H1 (cell line): ENCODE data around the gene LRP1-AS. TPM values are rescaled to one million over a fixed set of nuclear protein-coding genes. Genes with fewer than 3 reads are reported as not detected.

Source experiments
- CTCF ChIA-PET: fragments of 300-600 bp; sonication (Branson Sonifier 250); formaldehyde crosslinking; loops from one replicate; lab custom pipeline; 2021; ENCODE audit not compliant: partially characterized antibody; lab: Charles Lee
- POLR2A ChIA-PET: fragments of 300-600 bp; sonication (Branson Sonifier 250); formaldehyde crosslinking; loops from one replicate; lab custom pipeline; 2021; ENCODE audit warnings: inconsistent platforms; ENCODE audit not compliant: partially characterized antibody; lab: Charles Lee
- DNase-seq, 2 experiments: peaks; one replicate each; pipeline versions ENCODE4 v3.0.0 to v3.0.0-alpha.2; 2010 to 2022; ENCODE audit warnings: low spot score in 2 of 2, low read depth in 1 of 2, mixed read lengths in 1 of 2
- FAIRE-seq: peaks from 2 replicates; lab custom pipeline; 2011; peaks lifted over from hg19 to GRCh38; lab: Jason Lieb, UNC
- H2AFZ ChIP-seq: 2 replicates; pipeline ENCODE4 v1.8.1; 2012; ENCODE audit warnings: low read length, inconsistent platforms
- H2AK5ac ChIP-seq: 2 replicates; pipeline ENCODE4 v1.6.1; 2013; ENCODE audit warnings: low read depth, low read length
- H2BK120ac ChIP-seq: replicated peaks from 2 replicates; pipeline ENCODE3; 2013; ENCODE audit warnings: low read depth, low read length, inconsistent platforms
- H2BK12ac ChIP-seq: 2 replicates; pipeline ENCODE4 v1.6.1; 2013; ENCODE audit warnings: low read depth, low read length
- H2BK15ac ChIP-seq: 2 replicates; pipeline ENCODE4 v1.6.1; 2013; ENCODE audit warnings: low read length
- H2BK20ac ChIP-seq: 2 replicates; pipeline ENCODE4 v1.6.1; 2013; ENCODE audit warnings: low read length
- H2BK5ac ChIP-seq: 2 replicates; pipeline ENCODE4 v1.6.1; 2013; ENCODE audit warnings: low read depth, low read length
- H3K14ac ChIP-seq: 2 replicates; pipeline ENCODE4 v1.6.1; 2013; ENCODE audit warnings: inconsistent platforms; ENCODE audit not compliant: insufficient read length
- H3K18ac ChIP-seq: 2 replicates; pipeline ENCODE4 v1.6.1; 2013; ENCODE audit warnings: low read length; ENCODE audit errors: extremely low read depth
- H3K23ac ChIP-seq: 2 replicates; pipeline ENCODE4 v1.6.1; 2013; ENCODE audit warnings: inconsistent platforms; ENCODE audit not compliant: insufficient read length
- H3K23me2 ChIP-seq: 2 replicates; pipeline ENCODE4 v1.6.1; 2013; ENCODE audit warnings: low read depth, low read length
- H3K27ac ChIP-seq: 2 replicates; pipeline ENCODE4 v1.6.1; 2011; ENCODE audit warnings: low read depth, low read length, inconsistent platforms
- H3K27me3 ChIP-seq, 4 experiments: replicated peaks in 1 of 4; 1 replicate in 1 of 4; 2 replicates in 3 of 4; pipeline versions ENCODE4 v1.6.1 to v1.8.1; 2011 to 2013; ENCODE audit warnings: low read length in 3 of 4, mild to moderate bottlenecking in 3 of 4, inconsistent platforms in 2 of 4, mixed read lengths in 2 of 4, moderate library complexity in 1 of 4; ENCODE audit not compliant: control insufficient read depth in 3 of 4, insufficient read depth in 3 of 4; ENCODE audit errors: extremely low read depth in 1 of 4
- H3K36me3 ChIP-seq, 4 experiments: 2 replicates each; pipeline versions ENCODE4 v1.6.1 to v1.8.1; 2011 to 2013; ENCODE audit warnings: mild to moderate bottlenecking in 4 of 4, low read length in 3 of 4, moderate library complexity in 2 of 4, control low read depth in 1 of 4, inconsistent platforms in 1 of 4; ENCODE audit not compliant: insufficient read depth in 4 of 4, control insufficient read depth in 2 of 4
- H3K4ac ChIP-seq: replicated peaks from 2 replicates; pipeline ENCODE3; 2013; ENCODE audit warnings: low read length, low read depth, mixed read lengths, inconsistent platforms; ENCODE audit not compliant: insufficient read length
- H3K4me1 ChIP-seq, 4 experiments: replicated peaks in 1 of 4; 1 replicate in 1 of 4; 2 replicates in 3 of 4; pipeline versions ENCODE4 v1.6.1 to v1.8.1; 2011 to 2013; ENCODE audit warnings: low read length in 3 of 4, inconsistent platforms in 2 of 4, mixed read lengths in 1 of 4; ENCODE audit not compliant: insufficient read depth in 4 of 4, control insufficient read depth in 3 of 4
- H3K4me2 ChIP-seq, 2 experiments: 2 replicates each; pipeline versions ENCODE4 v1.6.1 to v1.8.1; 2011 to 2013; ENCODE audit warnings: low read depth in 2 of 2, low read length in 2 of 2, control low read depth in 1 of 2, inconsistent platforms in 1 of 2, mild to moderate bottlenecking in 1 of 2; ENCODE audit not compliant: insufficient read depth in 1 of 2
- H3K4me3 ChIP-seq, 4 experiments: fragments of 200-600, 300-600 bp in 1 of 4; sonication (generic), shearing (Covaris generic), sonication (Bioruptor Twin) in 1 of 4; 2 replicates each; pipeline versions ENCODE4 v1.5.1 to v1.8.1; 2011 to 2016; ENCODE audit warnings: low read length in 4 of 4, low read depth in 3 of 4, control low read depth in 2 of 4, inconsistent platforms in 2 of 4, mild to moderate bottlenecking in 2 of 4, mixed read lengths in 1 of 4, moderate library complexity in 1 of 4; ENCODE audit not compliant: insufficient read depth in 2 of 4; ENCODE audit errors: extremely low read depth in 1 of 4
- H3K56ac ChIP-seq: replicated peaks from 2 replicates; pipeline ENCODE3; 2013; ENCODE audit warnings: low read depth, mild to moderate bottlenecking, mixed read lengths, low read length, inconsistent platforms; ENCODE audit not compliant: insufficient read length
- H3K79me1 ChIP-seq: 2 replicates; pipeline ENCODE4 v1.6.1; 2013; ENCODE audit warnings: low read depth, low read length, control low read depth
- H3K79me2 ChIP-seq, 2 experiments: 2 replicates each; pipeline versions ENCODE4 v1.6.1 to v1.8.1; 2012 to 2013; ENCODE audit warnings: low read length in 2 of 2, mild to moderate bottlenecking in 2 of 2, inconsistent platforms in 1 of 2; ENCODE audit not compliant: insufficient read depth in 2 of 2, control insufficient read depth in 1 of 2
- H3K9ac ChIP-seq, 4 experiments: replicated peaks in 1 of 4; 1 replicate in 1 of 4; 2 replicates in 3 of 4; pipeline versions ENCODE4 v1.6.1 to v1.8.1; 2011 to 2013; ENCODE audit warnings: low read depth in 3 of 4, low read length in 3 of 4, control low read depth in 2 of 4, mild to moderate bottlenecking in 2 of 4, moderate library complexity in 2 of 4, inconsistent platforms in 1 of 4; ENCODE audit errors: extremely low read depth in 1 of 4
- H3K9me3 ChIP-seq, 2 experiments: 2 replicates each; pipeline versions ENCODE4 v1.6.1 to v1.8.1; 2012 to 2013; ENCODE audit warnings: mild to moderate bottlenecking in 2 of 2, moderate library complexity in 2 of 2, control low read depth in 1 of 2, inconsistent platforms in 1 of 2, low read depth in 1 of 2, low read length in 1 of 2, mixed read lengths in 1 of 2; ENCODE audit not compliant: insufficient read depth in 2 of 2
- H4K20me1 ChIP-seq, 2 experiments: replicated peaks in 1 of 2; 2 replicates each; pipeline versions ENCODE3 to v1.8.1; 2011 to 2013; ENCODE audit warnings: inconsistent platforms in 2 of 2, low read length in 2 of 2, mild to moderate bottlenecking in 1 of 2; ENCODE audit not compliant: insufficient read depth in 2 of 2, control insufficient read depth in 1 of 2
- H4K5ac ChIP-seq: 2 replicates; pipeline ENCODE4 v1.6.1; 2013; ENCODE audit warnings: low read length, low read depth, mixed read lengths, inconsistent platforms; ENCODE audit not compliant: insufficient read length
- H4K8ac ChIP-seq: 2 replicates; pipeline ENCODE4 v1.8.0; 2013; ENCODE audit warnings: mild to moderate bottlenecking, moderate library complexity, low read length, inconsistent platforms; ENCODE audit not compliant: insufficient read depth; ENCODE audit errors: extremely low read depth
- H4K91ac ChIP-seq: replicated peaks from 2 replicates; pipeline ENCODE3; 2013; ENCODE audit warnings: low read length, mixed read lengths, inconsistent platforms; ENCODE audit not compliant: insufficient read length
- EGR1 ChIP-seq: IDR thresholded peaks from 2 replicates; pipeline ENCODE4 v1.6.1; 2011; ENCODE audit warnings: low read depth, low read length, borderline replicate concordance
- EZH2 ChIP-seq: fragments of 200-600 bp; sonication (generic); IDR thresholded peaks from 2 replicates; pipeline ENCODE4 v1.7.1; 2012; ENCODE audit warnings: low read depth, mild to moderate bottlenecking, moderate library complexity, low read length, inconsistent platforms; ENCODE audit not compliant: severe bottlenecking
- FOSL1 ChIP-seq: IDR thresholded peaks from 2 replicates; pipeline ENCODE4 v1.6.1; 2011; ENCODE audit warnings: mild to moderate bottlenecking, low read depth, low read length, moderate library complexity; ENCODE audit not compliant: insufficient read depth
- GABPA ChIP-seq: IDR thresholded peaks from 2 replicates; pipeline ENCODE4 v1.6.1; 2011; ENCODE audit warnings: mild to moderate bottlenecking, low read length, moderate library complexity, borderline replicate concordance; ENCODE audit not compliant: insufficient read depth
- JUND ChIP-seq: IDR thresholded peaks from 2 replicates; pipeline ENCODE4 v1.6.1; 2011; ENCODE audit warnings: mild to moderate bottlenecking, improper control_type of control experiment, low read length
- SIX5 ChIP-seq: IDR thresholded peaks from 2 replicates; pipeline ENCODE4 v1.6.1; 2011; ENCODE audit warnings: mild to moderate bottlenecking, low read depth, low read length
- SUZ12 ChIP-seq: fragments of 200-600 bp; sonication (generic); IDR thresholded peaks from 2 replicates; pipeline ENCODE4 v1.6.1; 2012; ENCODE audit warnings: mild to moderate bottlenecking, inconsistent platforms, low read length, moderate library complexity, mixed read lengths
- TEAD4 ChIP-seq: IDR thresholded peaks from 2 replicates; pipeline ENCODE4 v1.6.1; 2012; ENCODE audit warnings: low read depth, low read length, inconsistent platforms, mixed read lengths
- WGBS, 2 experiments: shearing (Covaris generic) in 1 of 2; methylation state at CpG; one replicate each; pipeline versions ENCODE4 v1.1.6 to v1.1.7; 2013 to 2015; ENCODE audit warnings: low lambda C conversion rate in 2 of 2, mixed read lengths in 2 of 2, inconsistent platforms in 1 of 2, low coverage in 1 of 2, missing lambda C conversion rate in 1 of 2; ENCODE audit not compliant: insufficient replicate concordance in 2 of 2, insufficient coverage in 1 of 2, insufficient read length in 1 of 2; ENCODE audit errors: extremely low coverage in 1 of 2, missing lambda C conversion rate in 1 of 2; 5-methylcytosine and 5-hydroxymethylcytosine counted together
- polyA plus RNA-seq, 7 experiments: library from polyadenylated mRNA; depleted of rRNA in 3 of 7; stranded (reverse) in 5 of 7; unstranded in 2 of 7; fragments of >200 nt in 5 of 7; fragments of 200-250 nt in 2 of 7; gene quantifications; 1 replicate in 5 of 7; 2 replicates in 1 of 7; 4 replicates in 1 of 7; pipeline versions ENCODE4 v1.2.1 to v1.2.3, GENCODE V29; 2011 to 2013; ENCODE audit warnings: missing spikeins in 2 of 7, mixed read lengths in 2 of 7
- total RNA-seq: library from RNA; stranded (reverse); fragmentation: NEBNext Ultra II Directional; extraction: Animal tissue kit (Norgen Biotek cat#: 25700); gene quantifications from 2 replicates; pipeline ENCODE4 v1.2.1, GENCODE V29; 2021
- TF ChIP-seq, protein P1 (sequence below): IDR thresholded peaks from 2 replicates; pipeline ENCODE4 v1.6.1; 2011; ENCODE audit warnings: low read depth, mild to moderate bottlenecking, low read length; ENCODE audit not compliant: insufficient read depth
- TF ChIP-seq, protein P2 (sequence below): IDR thresholded peaks from 2 replicates; pipeline ENCODE4 v1.6.1; 2012; ENCODE audit warnings: inconsistent platforms
- TF ChIP-seq, protein P3 (sequence below): IDR thresholded peaks from 2 replicates; pipeline ENCODE4 v1.6.1; 2012; ENCODE audit warnings: low read length, inconsistent platforms

Gene LRP1-AS
- total and polyA plus RNA-seq, 2 of the 8 experiments (the other 6 are each of a cell fraction or from before 2014, with no cell fraction given): not detected

DNA sequence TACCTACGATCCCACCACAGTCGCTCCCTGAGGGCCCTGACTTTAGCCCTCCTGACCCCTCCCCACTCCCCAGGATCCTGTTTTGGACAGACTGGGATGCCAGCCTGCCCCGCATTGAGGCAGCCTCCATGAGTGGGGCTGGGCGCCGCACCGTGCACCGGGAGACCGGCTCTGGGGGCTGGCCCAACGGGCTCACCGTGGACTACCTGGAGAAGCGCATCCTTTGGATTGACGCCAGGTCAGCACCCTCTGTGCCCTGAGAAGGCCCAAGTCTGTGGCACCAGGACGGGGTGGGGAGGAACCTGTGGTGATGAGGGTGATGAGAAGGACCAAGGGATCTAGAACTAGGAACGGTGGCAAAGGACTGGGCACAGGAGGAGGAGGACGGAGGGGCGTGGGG lies 29.9 kb upstream of the LRP1-AS start:
- Histone ChIP-seq H4K91ac (no peak overlapping the region), H3K9me3 (no peaks in the 10 kb centered on the region), H2BK20ac (no peak overlapping the region), H2BK15ac (no peak overlapping the region), H3K18ac (no peak overlapping the region), H3K4me2 (no peak overlapping the region), H3K14ac (no peak overlapping the region), H4K8ac (no peak overlapping the region; the same call in 1 of the 2 replicates), H4K5ac (no peak overlapping the region), H3K79me2 (no peaks in the 10 kb centered on the region), H2AK5ac (no peak overlapping the region), H3K4me1 (no peaks in the 10 kb centered on the region), H3K27ac (no peak overlapping the region), H3K23ac (no peak overlapping the region), H2BK12ac (no peak overlapping the region), H2BK5ac (no peak overlapping the region), H3K4ac (no peak overlapping the region), H3K9ac (no peak overlapping the region), H4K20me1 (peaks cover 4 to 19% of the 10 kb centered on the region in 2 experiments), H3K27me3 (no peaks in the 10 kb centered on the region), H3K79me1 (no peaks in the 10 kb centered on the region), H3K36me3 (peaks cover 38 to 68% (median 60%) of the 10 kb centered on the region in 4 experiments), H3K23me2 (no peaks in the 10 kb centered on the region), H2BK120ac (no peak overlapping the region), H3K56ac (no peak overlapping the region), H2AFZ (no peak overlapping the region), H3K4me3 (no peak overlapping the region)
- no peak for FAIRE-seq
- no peak for DNase-seq
- POLR2A ChIA-PET: no interaction called here
- CTCF ChIA-PET: interaction anchor here (1.1 to 21.9 kb wide), 6 partner anchors 11 to 161 kb away, joined by 3 to 389 read pairs (median 44); partner anchors contain the start of genes LRP1 and TAC3
- WGBS, 2 experiments: 93% methylated on average over 11 of the region's 16 CpGs; no CpG with 5 or more reads in 1 of the 2 experiments
- TF ChIP-seq FOSL1: no peak
- no peak for TF ChIP-seq EZH2
- TF ChIP-seq, protein P1, sequence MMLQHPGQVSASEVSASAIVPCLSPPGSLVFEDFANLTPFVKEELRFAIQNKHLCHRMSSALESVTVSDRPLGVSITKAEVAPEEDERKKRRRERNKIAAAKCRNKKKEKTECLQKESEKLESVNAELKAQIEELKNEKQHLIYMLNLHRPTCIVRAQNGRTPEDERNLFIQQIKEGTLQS: no peak
- TF ChIP-seq SIX5: no peak
- no peak for TF ChIP-seq GABPA
- no peak for TF ChIP-seq EGR1
- no peak for TF ChIP-seq TEAD4
- TF ChIP-seq SUZ12: no peak
- no peak for TF ChIP-seq JUND
- TF ChIP-seq, protein P2, sequence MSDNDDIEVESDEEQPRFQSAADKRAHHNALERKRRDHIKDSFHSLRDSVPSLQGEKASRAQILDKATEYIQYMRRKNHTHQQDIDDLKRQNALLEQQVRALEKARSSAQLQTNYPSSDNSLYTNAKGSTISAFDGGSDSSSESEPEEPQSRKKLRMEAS: no peak
- TF ChIP-seq, protein P3, sequence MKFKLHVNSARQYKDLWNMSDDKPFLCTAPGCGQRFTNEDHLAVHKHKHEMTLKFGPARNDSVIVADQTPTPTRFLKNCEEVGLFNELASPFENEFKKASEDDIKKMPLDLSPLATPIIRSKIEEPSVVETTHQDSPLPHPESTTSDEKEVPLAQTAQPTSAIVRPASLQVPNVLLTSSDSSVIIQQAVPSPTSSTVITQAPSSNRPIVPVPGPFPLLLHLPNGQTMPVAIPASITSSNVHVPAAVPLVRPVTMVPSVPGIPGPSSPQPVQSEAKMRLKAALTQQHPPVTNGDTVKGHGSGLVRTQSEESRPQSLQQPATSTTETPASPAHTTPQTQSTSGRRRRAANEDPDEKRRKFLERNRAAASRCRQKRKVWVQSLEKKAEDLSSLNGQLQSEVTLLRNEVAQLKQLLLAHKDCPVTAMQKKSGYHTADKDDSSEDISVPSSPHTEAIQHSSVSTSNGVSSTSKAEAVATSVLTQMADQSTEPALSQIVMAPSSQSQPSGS: no peak
